Raji (cell line): ENCODE data around the gene SERPINA12.

Experiments
- POLR2A ChIP-seq: IDR thresholded peaks from 2 replicates; pipeline ENCODE4 v1.6.1; 2011; ENCODE audit warnings: low read depth, low read length, control low read depth; ENCODE audit not compliant: insufficient read depth

The SERPINA12 gene

DNA sequence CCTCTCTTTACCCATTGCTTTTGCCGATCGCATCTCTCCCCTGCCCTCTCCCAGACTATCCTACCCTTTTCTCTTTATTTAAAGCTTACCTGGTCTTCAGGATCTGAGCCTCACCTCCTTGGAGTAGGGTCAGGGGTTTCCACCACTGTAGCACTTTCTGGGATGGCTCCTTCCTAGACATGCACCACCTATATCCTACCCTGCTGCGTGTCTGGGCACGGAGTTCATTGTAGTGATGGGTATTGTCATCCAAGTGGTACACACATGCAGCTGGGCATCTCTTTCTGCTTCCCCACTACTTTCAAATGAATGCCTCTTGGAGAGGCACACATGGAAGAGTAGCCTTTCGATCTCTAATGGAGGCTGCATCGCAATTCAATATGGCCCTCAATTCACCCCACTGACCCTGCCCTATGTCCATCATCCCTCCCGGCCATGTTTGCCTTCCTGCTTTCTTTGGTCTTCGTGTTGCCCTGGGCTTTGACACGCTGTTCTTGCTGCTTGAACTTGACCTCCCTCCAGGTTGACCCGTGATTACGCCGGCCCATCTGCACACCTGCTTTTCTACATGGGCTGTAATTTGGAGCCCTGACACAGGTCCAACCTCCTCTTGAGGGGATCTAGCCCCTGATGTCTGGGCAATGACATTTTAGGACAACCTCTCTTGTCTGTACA, 67.6 kb downstream of the SERPINA12 start:
- no peak for TF ChIP-seq POLR2A

DNA sequence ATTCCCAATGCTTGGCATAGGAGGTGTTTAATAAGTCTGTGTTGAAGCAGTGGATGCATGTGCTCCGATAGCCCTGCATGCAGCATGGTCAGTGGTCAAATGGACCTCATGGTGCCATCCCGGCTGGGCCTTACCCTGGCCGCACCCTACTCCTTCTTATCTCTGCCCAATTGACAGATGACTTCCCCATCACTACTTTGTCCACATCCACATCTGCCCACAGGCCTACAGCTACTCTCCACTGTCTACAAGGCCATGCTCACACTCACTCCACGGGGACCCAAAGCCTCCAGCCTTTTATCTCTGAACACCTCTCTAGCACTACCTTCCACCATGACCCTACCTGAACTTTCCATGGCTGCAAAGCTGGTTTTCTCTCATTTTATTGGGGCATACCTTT, 68.1 kb downstream of the SERPINA12 start:
- TF ChIP-seq POLR2A, result no peak

DNA sequence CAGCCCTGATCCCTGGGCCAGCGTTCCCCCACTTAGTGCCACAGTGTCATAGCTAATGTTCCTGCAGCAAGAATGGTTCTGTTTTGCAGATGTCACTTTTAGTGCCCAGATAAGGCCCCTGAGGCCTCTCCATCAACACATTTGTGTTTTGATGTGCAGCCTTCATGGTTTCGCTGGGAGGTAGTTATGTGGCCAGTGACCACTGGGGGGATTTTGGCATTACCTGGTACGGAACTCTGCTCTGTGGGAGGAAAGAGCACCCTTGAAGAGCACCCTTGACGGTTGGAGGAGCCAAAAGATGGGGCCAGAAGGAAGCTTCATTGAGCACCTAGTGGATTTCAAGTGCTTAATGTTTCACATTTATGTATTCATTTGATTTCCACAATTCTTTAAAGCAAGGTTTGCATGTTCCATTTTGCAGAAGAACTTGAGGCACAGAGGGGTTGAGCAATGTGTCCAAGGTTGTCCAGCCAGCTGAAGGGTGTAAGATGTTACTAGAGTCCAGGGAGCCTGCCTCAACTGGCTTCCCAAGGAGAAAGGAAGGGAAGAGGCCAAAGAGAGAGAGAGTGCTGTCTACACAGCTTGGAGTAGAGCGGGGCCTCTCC, 69.7 kb downstream of the SERPINA12 start:
- no peak for TF ChIP-seq POLR2A
